GM18907 (cell line): ENCODE results near the gene FAM118B.
A peak's percentile ranks its signal among the peaks of the same experiment; 100 is the strongest.
"Not testable (repeated sequence)": the region's sequence is repeated elsewhere in the genome, so short reads cannot be mapped to it uniquely, and the experiment has no call there.

Experiments
- ATAC-seq: cut with Tn5 transposase; IDR thresholded peaks from one replicate; pipeline ENCODE4 v1.9.1; 2021; ENCODE audit warnings: mild to moderate bottlenecking, moderate library complexity; ENCODE audit not compliant: unreplicated experiment

The FAM118B gene

DNA sequence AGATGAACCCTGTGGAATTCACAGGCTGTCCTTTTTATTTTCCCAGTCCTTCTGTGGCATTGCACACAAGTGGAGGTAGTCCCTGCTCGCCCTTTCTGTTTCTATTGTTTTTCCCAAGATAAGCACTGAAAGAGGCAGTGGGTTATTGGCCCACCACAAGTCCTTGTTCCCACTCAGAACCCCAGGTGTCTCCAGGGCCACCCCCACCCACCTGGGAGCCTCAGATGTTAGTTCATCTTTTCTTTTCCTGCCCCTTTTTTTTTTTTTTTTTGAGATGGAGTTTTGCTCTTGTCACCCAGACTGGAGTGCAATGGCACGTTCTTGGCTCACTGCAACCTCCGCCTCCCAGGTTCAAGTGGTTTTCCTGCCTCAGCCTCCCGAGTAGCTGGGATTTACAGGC, 97.2 kb downstream of the FAM118B start:
- ATAC-seq, result not testable (repeated sequence)

DNA sequence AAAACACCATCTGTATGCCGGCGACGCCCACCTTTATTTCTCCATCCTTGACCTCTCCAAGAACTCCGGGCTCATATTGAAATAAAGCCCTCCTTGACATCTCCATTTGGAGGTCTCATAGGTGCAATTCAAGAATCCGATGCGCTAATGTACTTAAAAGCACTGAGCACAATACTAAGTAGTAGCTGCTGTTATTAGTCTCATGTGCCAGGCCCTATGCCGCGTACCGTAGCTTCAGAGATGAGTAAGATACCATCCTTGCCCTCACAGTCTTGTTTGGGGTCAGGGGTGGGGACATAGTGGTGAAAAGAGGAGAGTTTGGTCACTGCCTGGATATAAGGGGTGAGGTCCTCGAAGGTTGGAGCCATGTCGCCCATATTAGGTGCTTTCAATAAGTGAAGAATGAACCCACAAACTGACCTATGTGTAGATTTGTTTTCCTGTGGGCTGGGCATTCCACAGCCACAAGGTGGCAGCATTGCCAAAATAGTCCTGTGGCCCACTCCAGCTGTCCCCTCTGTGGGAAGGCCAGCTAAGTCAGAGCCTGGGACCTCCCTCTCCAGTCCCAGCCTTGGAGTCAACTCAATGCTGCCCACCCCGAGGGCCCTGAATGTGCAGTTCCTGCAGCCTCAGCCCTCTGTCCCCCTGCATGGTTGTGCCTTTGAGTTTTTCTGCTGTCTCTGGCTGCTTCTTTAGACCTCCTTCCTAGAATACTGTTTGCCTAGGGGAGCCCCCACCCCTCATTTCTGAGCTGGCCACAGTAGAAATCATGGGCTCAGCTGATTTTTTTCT, 98.8 kb downstream of the FAM118B start:
- ATAC-seq, result peak; percentile 32

DNA sequence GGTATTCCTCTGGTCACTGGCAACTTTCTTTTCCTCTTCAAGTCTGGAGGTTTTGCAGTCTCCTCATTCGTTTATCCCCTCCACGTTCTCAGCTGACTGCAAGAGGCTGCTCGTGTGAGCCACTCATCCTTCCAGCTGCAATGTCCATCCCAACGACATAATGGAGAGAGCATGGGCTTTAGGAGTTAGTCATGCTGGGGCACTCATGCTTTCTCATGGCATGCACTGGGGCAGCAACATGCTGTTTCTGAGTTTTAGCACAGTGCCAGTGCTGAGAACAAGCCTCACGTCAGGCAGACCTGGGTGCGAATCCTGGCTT, 99.4 kb downstream of the FAM118B start:
- ATAC-seq, result no peak

DNA sequence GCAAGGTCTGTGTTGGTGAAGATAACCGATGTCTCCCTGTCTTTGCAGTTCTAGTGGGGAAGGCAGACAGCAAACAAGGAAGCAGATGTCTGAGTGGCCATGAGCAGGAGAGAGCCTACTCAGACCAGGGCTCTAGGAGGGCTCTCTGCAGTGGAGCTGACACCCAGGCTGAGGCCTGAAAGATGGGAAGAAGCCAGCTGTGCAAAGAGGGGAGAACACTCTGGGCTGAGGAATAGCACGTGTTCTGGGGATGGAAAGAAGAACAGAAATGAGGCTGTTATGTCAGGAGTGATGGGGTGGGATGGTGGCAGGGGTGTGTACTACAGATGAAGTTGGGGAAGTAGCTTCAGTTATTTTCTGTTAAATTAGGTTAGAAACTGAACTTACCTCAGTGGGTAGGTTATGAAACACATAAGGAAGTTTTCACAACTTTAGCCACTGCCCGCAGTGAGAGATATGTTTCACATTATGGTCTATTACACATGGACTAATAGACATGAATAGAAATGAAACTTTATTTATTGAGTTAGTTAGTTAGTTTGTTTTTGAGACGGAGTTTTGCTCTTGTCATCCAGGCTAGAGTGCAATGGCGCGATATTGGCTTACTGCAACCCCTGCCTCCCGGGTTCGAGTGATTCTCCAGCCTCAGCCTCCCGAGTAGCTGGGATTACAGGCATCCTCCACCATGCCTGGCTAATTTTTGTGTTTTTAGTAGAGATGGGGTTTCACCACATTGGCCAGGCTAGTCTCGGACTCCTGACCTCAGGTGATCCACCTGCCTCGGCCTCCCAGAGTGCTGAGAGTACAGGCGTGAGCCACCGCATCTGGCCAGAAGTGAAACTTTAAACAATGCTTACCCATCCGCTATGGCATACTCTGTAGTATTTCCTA, 100.1 kb downstream of the FAM118B start:
- ATAC-seq, result peak; percentile 78
